ENCODE data around the gene ADK.

The ADK gene

DNA sequence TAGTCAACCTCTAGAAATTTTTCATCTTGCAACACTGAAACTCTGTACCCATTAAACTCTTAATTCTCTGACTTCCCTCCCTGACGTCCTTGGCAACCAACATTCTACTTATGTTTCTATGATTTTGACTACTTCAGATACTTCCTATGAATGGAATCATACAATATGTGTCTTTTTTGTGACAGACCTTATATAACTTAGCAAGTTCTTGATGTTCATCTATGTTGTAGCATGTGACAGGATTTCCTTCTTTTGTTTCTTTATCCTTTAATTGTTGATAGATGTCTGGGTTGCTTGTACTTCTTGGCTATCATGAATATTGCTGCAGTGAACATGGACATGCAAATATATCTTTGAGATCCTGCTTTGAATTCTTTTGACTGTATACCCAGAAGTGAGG is 240.8 kb downstream of the ADK start:
- 100% methylated on average over 1 of the region's 1 CpG for WGBS
- Histone ChIP-seq H3K36me3 (ENCODE audit: insufficient read depth, low read length) (peaks cover 9% of the 10 kb centered on the region; the same call in 1 of the 2 replicates), H3K27ac (ENCODE audit: low read depth, low read length) (no peak overlapping the region), H3K9me3 (ENCODE audit: insufficient read depth, low read depth, low read length) (no peaks in the 10 kb centered on the region), H3K4me3 (ENCODE audit: low read length) (no peak overlapping the region), H3K9ac (ENCODE audit: low read depth, low read length) (no peak overlapping the region), H3K4me1 (ENCODE audit: insufficient read depth, low read length) (no peaks in the 10 kb centered on the region), H3K27me3 (ENCODE audit: insufficient read depth, low read length) (no peaks in the 10 kb centered on the region)

DNA sequence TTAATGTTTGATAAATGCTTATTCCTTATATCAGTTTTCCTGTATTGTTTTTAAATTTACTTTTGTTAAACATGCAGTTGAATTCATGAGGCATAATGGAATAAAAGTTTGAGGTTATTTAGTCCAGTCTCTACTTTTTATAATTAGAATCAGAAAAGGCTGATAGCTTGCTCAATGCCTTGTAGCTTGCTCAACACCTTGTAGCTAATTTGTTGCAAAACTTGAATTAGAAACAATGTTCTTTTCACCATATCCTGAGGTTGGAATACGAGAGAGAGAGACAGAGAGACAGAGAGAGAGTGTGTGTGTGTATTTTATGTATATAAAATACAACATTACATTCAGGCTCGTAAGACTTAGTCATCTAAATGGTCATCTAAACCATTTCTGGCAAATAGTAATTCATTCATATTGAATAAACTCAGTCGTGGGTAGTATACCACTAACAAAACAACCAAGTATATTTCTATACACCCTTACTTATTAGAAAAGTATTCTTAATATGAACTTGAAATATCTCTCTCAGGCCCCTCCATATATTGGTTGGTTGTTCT is 243.5 kb downstream of the ADK start:
- H3K27me3 ChIP-seq (ENCODE audit: insufficient read depth, low read length) = no peaks in the 10 kb centered on the region
- H3K9me3 ChIP-seq (ENCODE audit: insufficient read depth, low read depth, low read length) = no peaks in the 10 kb centered on the region
- 100% methylated on average over 2 of the region's 3 CpGs for WGBS
- H3K4me1 ChIP-seq (ENCODE audit: insufficient read depth, low read length) = no peaks in the 10 kb centered on the region
- H3K27ac ChIP-seq (ENCODE audit: low read depth, low read length) = no peak overlapping the region
- no peak overlapping the region for H3K4me3 ChIP-seq (ENCODE audit: low read length)
- H3K9ac ChIP-seq (ENCODE audit: low read depth, low read length) = no peak overlapping the region
- H3K36me3 ChIP-seq (ENCODE audit: insufficient read depth, low read length) = peaks cover 12% of the 10 kb centered on the region; the same call in 1 of the 2 replicates

DNA sequence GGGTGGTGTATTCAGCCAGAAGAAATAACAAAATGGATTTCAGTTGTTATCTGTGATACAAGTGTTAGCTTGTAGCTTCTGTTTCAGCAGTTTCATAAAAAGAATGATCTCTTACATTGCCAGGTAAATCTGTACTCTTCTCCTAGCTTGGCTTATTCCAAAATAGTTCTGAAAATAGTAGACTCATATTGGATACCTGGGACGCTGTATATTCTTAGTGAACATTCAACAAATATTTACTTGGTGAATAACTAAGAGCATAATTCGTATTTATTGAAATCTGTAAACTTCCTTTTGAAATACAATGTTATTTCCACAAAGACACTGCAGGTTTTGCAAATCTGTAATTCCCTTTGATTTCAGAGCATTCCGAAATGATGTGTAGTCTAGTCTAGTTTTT is 249.2 kb downstream of the ADK start:
- WGBS = 86% methylated on average over 2 of the region's 3 CpGs
- no peaks in the 10 kb centered on the region for H3K27me3 ChIP-seq (ENCODE audit: insufficient read depth, low read length)
- no peak overlapping the region for H3K27ac ChIP-seq (ENCODE audit: low read depth, low read length)
- H3K4me1 ChIP-seq (ENCODE audit: insufficient read depth, low read length) = no peaks in the 10 kb centered on the region
- peaks cover 6% of the 10 kb centered on the region; the same call in 1 of the 2 replicates for H3K36me3 ChIP-seq (ENCODE audit: insufficient read depth, low read length)
- H3K9ac ChIP-seq (ENCODE audit: low read depth, low read length) = no peak overlapping the region
- peaks cover 6% of the 10 kb centered on the region; the same call in 1 of the 2 replicates for H3K9me3 ChIP-seq (ENCODE audit: insufficient read depth, low read depth, low read length)
- H3K4me3 ChIP-seq (ENCODE audit: low read length) = no peak overlapping the region

DNA sequence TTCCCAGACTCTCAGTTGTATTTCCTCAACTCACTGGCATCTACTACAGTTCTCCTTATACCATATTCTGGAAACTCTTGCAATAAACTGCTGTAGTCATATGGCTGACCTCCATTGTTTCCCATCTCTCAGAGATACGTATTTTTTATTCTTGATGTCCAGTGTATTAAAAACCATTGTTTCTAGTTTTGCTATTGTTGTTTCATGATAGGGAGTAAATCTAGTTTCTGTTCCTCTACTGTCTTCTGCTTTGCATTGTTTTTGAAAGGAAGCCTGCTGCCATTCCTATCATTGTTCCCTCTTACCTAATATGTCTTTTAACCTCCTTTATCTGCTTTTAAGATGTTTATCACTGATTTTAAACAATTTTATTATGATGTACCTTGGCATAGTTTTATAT is 255.0 kb downstream of the ADK start:
- Histone ChIP-seq H3K4me1 (ENCODE audit: insufficient read depth, low read length) (no peaks in the 10 kb centered on the region), H3K27me3 (ENCODE audit: insufficient read depth, low read length) (no peaks in the 10 kb centered on the region), H3K27ac (ENCODE audit: low read depth, low read length) (no peak overlapping the region), H3K36me3 (ENCODE audit: insufficient read depth, low read length) (peaks cover 7% of the 10 kb centered on the region; the same call in 1 of the 2 replicates), H3K9ac (ENCODE audit: low read depth, low read length) (no peak overlapping the region), H3K9me3 (ENCODE audit: insufficient read depth, low read depth, low read length) (peaks cover 6% of the 10 kb centered on the region; the same call in 1 of the 2 replicates), H3K4me3 (ENCODE audit: low read length) (no peak overlapping the region)
- WGBS = 100% methylated on average over 1 of the region's 1 CpG

DNA sequence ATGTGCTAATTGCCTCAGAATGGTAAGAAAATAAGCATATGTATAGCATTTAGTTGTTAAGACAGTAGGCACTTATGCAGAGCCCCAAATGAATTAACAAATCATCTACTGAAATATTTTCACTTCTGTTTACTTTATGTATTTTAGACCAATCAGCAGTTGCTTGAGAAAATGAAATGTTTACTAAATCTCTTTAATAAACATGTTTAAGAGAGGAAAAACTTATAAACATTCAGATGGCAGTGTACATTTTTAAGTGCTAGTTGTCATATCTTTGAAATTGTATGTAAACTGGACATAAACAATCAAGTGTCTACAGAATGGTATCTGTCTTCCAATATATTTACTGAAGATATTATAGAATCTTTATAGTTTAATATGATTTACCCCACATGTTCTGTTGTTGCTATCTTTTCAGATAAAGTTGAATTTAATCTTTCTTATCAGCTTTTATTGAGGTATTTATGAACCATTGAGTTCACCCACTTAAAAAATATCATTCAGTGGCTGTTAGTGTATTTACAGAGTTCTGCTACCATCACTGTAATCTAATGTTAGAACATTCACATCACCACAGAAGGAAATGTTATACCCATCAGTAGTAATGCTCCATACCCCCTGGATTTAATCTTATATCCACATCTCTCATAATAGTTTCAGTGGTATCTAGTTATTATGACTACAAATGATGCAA is 264.3 kb downstream of the ADK start:
- H3K27ac ChIP-seq (ENCODE audit: low read depth, low read length) = no peak overlapping the region

DNA sequence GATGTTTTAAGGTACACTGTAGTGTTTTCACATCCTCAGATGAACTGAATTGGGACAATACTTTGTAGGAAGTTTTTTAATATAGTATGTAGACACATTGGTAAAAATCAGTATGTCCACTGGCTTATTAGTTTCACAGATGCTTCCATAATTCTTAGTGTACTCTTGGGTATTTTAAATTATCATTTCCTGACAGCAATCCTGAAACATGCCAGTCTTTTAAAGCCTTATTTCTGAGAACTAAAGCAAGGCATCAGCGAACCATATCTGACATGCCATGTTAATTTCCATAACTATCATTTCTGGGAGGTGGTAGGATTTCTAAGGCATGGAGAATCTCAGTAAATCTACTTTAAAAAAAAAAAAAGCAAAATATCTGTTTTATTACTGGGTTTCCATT is 266.4 kb downstream of the ADK start:
- Histone ChIP-seq H3K4me1 (ENCODE audit: insufficient read depth, low read length) (peaks cover 62% of the 10 kb centered on the region), H3K27ac (ENCODE audit: low read depth, low read length) (no peak overlapping the region), H3K36me3 (ENCODE audit: insufficient read depth, low read length) (peaks cover under 1% of the 10 kb centered on the region; the same call in 1 of the 2 replicates), H3K4me3 (ENCODE audit: low read length) (no peak overlapping the region), H3K9me3 (ENCODE audit: insufficient read depth, low read depth, low read length) (no peaks in the 10 kb centered on the region), H3K9ac (ENCODE audit: low read depth, low read length) (no peak overlapping the region), H3K27me3 (ENCODE audit: insufficient read depth, low read length) (no peaks in the 10 kb centered on the region)
- WGBS = 88% methylated on average over 1 of the region's 1 CpG

More for the DNA sequence above, 264.3 kb downstream of the ADK start:
- peaks cover 10% of the 10 kb centered on the region for H3K36me3 ChIP-seq (ENCODE audit: insufficient read depth, low read length)
- H3K9ac ChIP-seq (ENCODE audit: low read depth, low read length) = no peak overlapping the region
- no peaks in the 10 kb centered on the region for H3K27me3 ChIP-seq (ENCODE audit: insufficient read depth, low read length)
- H3K4me3 ChIP-seq (ENCODE audit: low read length) = no peak overlapping the region
- peaks cover 7% of the 10 kb centered on the region; the same call in 1 of the 2 replicates for H3K9me3 ChIP-seq (ENCODE audit: insufficient read depth, low read depth, low read length)
- H3K4me1 ChIP-seq (ENCODE audit: insufficient read depth, low read length) = peaks cover 43% of the 10 kb centered on the region

DNA sequence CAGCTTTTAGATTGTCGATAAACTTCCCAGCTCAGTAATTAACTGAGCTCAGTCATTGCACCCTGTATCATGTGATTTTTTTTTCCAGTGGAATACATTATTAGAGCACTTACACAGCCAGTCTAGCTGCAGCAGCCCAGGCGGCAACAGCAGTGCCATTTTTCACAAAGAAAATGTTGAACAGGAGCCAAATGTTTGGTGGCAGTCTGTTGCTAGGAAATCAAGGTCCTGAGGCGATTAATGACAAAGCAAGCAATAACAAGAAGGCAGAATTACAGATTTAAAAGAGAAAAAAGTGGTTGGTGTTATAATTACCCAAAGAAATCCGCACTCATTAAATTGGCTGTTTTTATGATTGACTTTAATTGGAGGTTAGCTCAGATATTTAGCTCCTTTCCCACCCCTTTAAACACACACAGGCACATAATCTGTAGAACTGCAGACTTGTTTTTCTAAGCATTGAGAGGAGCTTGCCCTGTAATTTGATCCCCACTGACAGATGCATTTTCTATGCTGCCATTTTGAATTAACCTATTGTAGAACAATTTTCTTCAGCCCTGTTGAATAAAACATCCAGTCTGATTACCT is 267.4 kb downstream of the ADK start:
- H3K9ac ChIP-seq (ENCODE audit: low read depth, low read length) = peak overlapping the region; percentile 27; the same call in 1 of the 2 replicates
- H3K9me3 ChIP-seq (ENCODE audit: insufficient read depth, low read depth, low read length) = no peaks in the 10 kb centered on the region
- H3K27me3 ChIP-seq (ENCODE audit: insufficient read depth, low read length) = no peaks in the 10 kb centered on the region
- peak overlapping the region; percentile 79 for H3K27ac ChIP-seq (ENCODE audit: low read depth, low read length)
- 84% methylated on average over 4 of the region's 4 CpGs for WGBS
- peaks cover 62% of the 10 kb centered on the region for H3K4me1 ChIP-seq (ENCODE audit: insufficient read depth, low read length)
- no peaks in the 10 kb centered on the region for H3K36me3 ChIP-seq (ENCODE audit: insufficient read depth, low read length)
- H3K4me3 ChIP-seq (ENCODE audit: low read length) = 0 out of 2 replicates have a peak overlapping the region, but pooled peaks have one; percentile 11

DNA sequence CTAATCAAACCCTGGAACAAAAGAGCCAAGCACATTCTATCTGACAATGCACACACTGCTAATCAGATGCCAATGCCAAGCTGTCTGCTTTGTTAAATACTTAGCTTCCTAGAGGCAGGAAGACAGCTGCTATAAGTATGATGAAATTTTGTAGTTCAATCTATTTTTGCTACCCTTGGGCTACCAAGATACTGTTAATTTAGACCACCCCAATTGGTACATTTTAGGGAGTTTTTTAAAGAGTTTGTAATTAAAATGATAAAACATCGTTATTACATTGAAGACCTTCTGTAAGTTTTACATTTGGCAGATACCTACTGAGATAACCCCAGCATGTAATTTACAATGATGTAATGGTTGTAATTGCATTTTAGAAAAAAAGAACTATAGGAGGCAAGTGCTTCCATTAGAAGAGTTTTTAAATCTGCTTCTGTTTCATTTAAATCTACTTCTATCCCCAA is 268.5 kb downstream of the ADK start:
- H3K27me3 ChIP-seq (ENCODE audit: insufficient read depth, low read length) = no peaks in the 10 kb centered on the region
- no CpG with 5 or more reads among the region's 1 CpG for WGBS
- H3K27ac ChIP-seq (ENCODE audit: low read depth, low read length) = peak overlapping the region; percentile 79
- H3K36me3 ChIP-seq (ENCODE audit: insufficient read depth, low read length) = peaks cover 2% of the 10 kb centered on the region; the same call in 1 of the 2 replicates
- H3K4me1 ChIP-seq (ENCODE audit: insufficient read depth, low read length) = peaks cover 62% of the 10 kb centered on the region
- H3K9ac ChIP-seq (ENCODE audit: low read depth, low read length) = no peak overlapping the region
- 0 out of 2 replicates have a peak, but pooled peaks cover under 1% of the 10 kb centered on the region for H3K9me3 ChIP-seq (ENCODE audit: insufficient read depth, low read depth, low read length)
- no peak overlapping the region for H3K4me3 ChIP-seq (ENCODE audit: low read length)

DNA sequence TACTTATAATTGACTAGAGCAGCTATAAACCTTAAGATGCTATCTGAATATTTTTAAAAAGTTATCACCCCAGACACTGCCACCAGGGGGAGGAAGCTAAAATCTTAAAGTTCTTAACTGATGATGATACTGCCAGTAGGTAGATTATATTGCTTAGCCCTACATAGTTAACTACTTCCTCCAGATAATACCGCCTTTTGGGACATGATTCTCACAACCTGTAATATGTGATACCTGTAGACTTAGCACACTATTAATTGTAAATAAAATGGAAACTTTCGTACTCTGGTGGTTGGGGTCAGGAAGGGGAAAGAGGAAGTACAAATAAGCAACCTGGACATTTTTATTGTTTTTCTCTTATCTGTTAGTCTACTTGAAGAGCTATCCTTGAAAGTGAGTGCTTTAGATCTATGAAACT is 268.9 kb downstream of the ADK start:
- WGBS = 100% methylated on average over 1 of the region's 2 CpGs
- Histone ChIP-seq H3K36me3 (ENCODE audit: insufficient read depth, low read length) (peaks cover 2% of the 10 kb centered on the region; the same call in 1 of the 2 replicates), H3K27me3 (ENCODE audit: insufficient read depth, low read length) (no peaks in the 10 kb centered on the region), H3K27ac (ENCODE audit: low read depth, low read length) (peak overlapping the region; percentile 79; the same call in 1 of the 2 replicates), H3K4me3 (ENCODE audit: low read length) (no peak overlapping the region), H3K9me3 (ENCODE audit: insufficient read depth, low read depth, low read length) (peaks cover 5% of the 10 kb centered on the region; the same call in 1 of the 2 replicates), H3K9ac (ENCODE audit: low read depth, low read length) (no peak overlapping the region), H3K4me1 (ENCODE audit: insufficient read depth, low read length) (peaks cover 58% of the 10 kb centered on the region)

DNA sequence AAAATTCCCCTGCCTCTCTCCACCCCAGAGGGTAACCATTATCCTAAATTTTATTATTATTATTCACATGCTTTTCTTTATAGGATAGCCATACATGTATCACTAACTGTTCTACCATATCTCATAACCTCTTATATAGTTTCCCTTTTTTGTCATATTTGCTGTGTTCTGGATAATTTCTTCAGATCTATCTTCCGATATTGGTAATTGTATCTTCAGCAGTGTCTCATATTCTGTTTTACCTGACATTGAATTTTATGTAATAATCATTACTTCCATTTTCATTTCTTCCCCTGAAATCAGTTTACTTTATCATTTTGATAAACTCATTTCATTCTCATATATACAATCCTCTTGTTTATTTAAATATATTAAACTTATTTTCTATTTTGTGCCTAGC is 273.5 kb downstream of the ADK start:
- Histone ChIP-seq H3K9me3 (ENCODE audit: insufficient read depth, low read depth, low read length) (peaks cover 5% of the 10 kb centered on the region; the same call in 1 of the 2 replicates), H3K36me3 (ENCODE audit: insufficient read depth, low read length) (peaks cover 2% of the 10 kb centered on the region; the same call in 1 of the 2 replicates), H3K4me3 (ENCODE audit: low read length) (no peak overlapping the region), H3K27me3 (ENCODE audit: insufficient read depth, low read length) (no peaks in the 10 kb centered on the region), H3K9ac (ENCODE audit: low read depth, low read length) (no peak overlapping the region), H3K27ac (ENCODE audit: low read depth, low read length) (no peak overlapping the region), H3K4me1 (ENCODE audit: insufficient read depth, low read length) (peaks cover 26% of the 10 kb centered on the region)
- 100% methylated on average over 1 of the region's 1 CpG for WGBS

DNA sequence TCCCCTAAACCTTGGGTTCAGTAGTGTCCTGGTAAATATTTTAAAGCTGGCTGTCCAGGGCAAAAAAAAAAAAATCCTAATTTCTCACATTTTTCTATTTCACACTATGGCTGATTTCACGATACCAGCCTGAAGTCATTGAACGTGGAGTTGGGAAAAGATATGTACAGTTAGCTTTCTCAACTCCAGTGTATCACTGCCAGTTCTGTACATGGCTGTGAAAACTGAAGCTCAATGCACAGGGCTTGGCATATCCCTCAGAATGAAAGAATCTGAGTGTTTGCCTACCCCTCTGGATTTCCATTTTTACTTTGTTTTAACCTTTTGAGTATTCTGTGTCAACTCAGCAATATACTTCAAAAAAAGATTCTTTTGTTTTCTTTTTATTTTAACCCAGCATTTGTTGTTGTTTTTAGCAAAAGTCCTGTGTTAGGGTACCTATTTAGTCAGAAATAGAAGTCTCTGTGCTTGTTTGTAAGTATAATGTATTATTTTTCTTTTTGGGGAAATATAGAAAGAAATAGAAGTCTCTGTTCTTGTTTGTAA is 274.5 kb downstream of the ADK start:
- 95% methylated on average over 2 of the region's 2 CpGs for WGBS
- Histone ChIP-seq H3K4me3 (ENCODE audit: low read length) (no peak overlapping the region), H3K36me3 (ENCODE audit: insufficient read depth, low read length) (peaks cover 2% of the 10 kb centered on the region; the same call in 1 of the 2 replicates), H3K4me1 (ENCODE audit: insufficient read depth, low read length) (peaks cover 16% of the 10 kb centered on the region), H3K27ac (ENCODE audit: low read depth, low read length) (no peak overlapping the region), H3K27me3 (ENCODE audit: insufficient read depth, low read length) (no peaks in the 10 kb centered on the region), H3K9me3 (ENCODE audit: insufficient read depth, low read depth, low read length) (peaks cover 5% of the 10 kb centered on the region; the same call in 1 of the 2 replicates), H3K9ac (ENCODE audit: low read depth, low read length) (no peak overlapping the region)
